ENCODE data around the gene MAB21L1. TPM values are rescaled to one million over a fixed set of nuclear protein-coding genes. Genes with fewer than 3 reads are reported as not detected.

The MAB21L1 gene
- total and polyA plus RNA-seq, 2 of the 8 experiments (the other 6 are each of a cell fraction or from before 2014, with no cell fraction given) = not detected

- TF ChIP-seq FOSL1 (IDR thresholded peaks at IDR 0.05; ENCODE audit: insufficient read depth, low read depth, low read length) (no peak), EP300 (IDR thresholded peaks at IDR 0.05; ENCODE audit: borderline replicate concordance in 1 of 2, low read depth in 2 of 2, low read length in 2 of 2) (no peak), SUZ12 (IDR thresholded peaks at IDR 0.05; ENCODE audit: low read length) (peak; percentile 74), RBBP5 (IDR thresholded peaks at IDR 0.05; ENCODE audit: borderline replicate concordance, low read depth, low read length) (no peak)
Measured at GRCh38 chr13:35475960-35476943, at the start of gene MAB21L1 (continued).

Measured in H1 (cell line).